IPS-15b (cell line): ENCODE data around the gene SCUBE1.

Experiments used
- H3K27me3 ChIP-seq: one replicate; pipeline ENCODE4 v1.6.1; 2013; ENCODE audit warnings: low read length; ENCODE audit not compliant: control insufficient read depth, insufficient read depth
- H3K36me3 ChIP-seq: one replicate; pipeline ENCODE4 v1.6.1; 2013; ENCODE audit warnings: low read length; ENCODE audit not compliant: control insufficient read depth, insufficient read depth
- H3K4me1 ChIP-seq: one replicate; pipeline ENCODE4 v1.6.1; 2013; ENCODE audit warnings: mild to moderate bottlenecking, low read length; ENCODE audit not compliant: control insufficient read depth, insufficient read depth
- H3K4me3 ChIP-seq: one replicate; pipeline ENCODE4 v1.5.1; 2013; ENCODE audit warnings: low read depth, low read length
- H3K9ac ChIP-seq: one replicate; pipeline ENCODE4 v1.6.1; 2013; ENCODE audit warnings: low read depth, mild to moderate bottlenecking, low read length
- H3K9me3 ChIP-seq: one replicate; pipeline ENCODE4 v1.6.1; 2013; ENCODE audit warnings: mild to moderate bottlenecking, low read length; ENCODE audit not compliant: control insufficient read depth, insufficient read depth

SCUBE1 gene

DNA sequence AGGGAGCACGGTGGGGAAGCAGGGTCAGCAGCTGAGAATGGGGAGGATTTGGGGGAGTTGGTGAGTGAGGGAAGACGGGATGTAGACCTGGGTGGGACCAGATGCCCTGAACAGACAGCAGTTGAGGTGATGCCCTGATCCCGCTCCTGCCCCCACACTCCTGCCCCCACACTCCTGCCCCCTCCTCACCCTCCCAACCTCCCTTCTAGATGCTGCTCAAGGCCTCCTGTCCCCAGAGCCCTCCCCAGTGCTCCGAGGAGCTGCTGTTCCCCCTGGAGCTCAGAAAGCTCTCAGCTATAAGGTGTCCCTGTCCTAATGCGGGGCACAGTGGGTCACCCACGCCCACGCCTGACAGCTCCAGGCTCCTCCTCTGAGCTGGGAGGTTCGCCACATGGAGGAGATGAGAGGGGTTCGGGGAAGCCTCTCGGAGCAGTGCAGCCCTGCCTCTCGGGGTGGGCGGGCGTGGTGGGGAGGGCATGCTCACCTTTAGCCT lies 131.2 kb downstream of the SCUBE1 start:
- no peaks in the 10 kb centered on the region for H3K9me3 ChIP-seq
- H3K4me1 ChIP-seq: no peaks in the 10 kb centered on the region
- no peaks in the 10 kb centered on the region for H3K27me3 ChIP-seq
- H3K9ac ChIP-seq: no peak overlapping the region
- H3K4me3 ChIP-seq: no peak overlapping the region
- no peaks in the 10 kb centered on the region for H3K36me3 ChIP-seq

DNA sequence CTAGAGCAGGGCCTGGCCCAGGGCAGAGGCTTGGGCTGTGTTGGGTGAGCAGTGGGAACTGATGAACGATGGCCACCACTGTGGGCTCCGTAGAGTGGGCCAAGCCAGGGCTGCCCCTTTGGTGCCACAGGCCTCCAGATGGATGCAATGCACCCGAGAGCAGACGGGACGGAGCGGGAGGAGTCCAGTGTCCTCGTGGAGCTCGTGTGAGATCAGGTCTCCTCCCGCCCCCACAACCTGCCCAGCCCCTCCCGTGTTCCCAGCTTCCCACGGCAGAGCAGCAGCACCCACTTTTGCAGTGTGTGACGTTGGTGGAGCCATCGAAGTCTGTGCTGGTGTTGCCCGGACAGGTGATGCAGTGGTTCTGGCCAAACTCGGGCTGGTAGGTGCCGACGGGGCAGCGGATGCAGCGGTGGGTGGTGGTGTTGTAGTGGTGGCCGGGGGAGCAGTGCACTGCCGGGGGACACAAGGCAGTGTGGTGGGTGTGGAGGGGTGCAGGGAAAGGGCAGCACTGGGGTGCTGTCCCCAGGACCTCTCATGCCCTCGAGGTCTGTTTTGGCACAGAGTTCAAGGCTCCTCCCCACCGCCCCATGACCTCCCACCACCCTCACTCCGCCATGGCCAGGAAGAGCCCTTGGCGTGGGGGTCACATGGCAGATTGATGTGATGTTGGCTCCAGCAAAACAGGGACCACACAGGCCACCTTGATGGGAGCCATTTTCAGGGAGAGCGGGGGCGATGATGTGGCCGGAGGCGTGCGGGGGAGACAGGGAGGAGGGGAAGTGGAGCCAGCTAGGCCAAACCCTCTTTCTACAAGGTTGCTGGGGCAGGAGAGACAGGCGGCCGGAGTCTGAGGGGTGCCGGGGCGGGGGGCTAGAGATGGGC lies 132.3 kb downstream of the SCUBE1 start:
- Histone ChIP-seq H3K4me3 (no peak overlapping the region), H3K9ac (no peak overlapping the region), H3K4me1 (no peaks in the 10 kb centered on the region), H3K9me3 (no peaks in the 10 kb centered on the region), H3K27me3 (no peaks in the 10 kb centered on the region), H3K36me3 (no peaks in the 10 kb centered on the region)

DNA sequence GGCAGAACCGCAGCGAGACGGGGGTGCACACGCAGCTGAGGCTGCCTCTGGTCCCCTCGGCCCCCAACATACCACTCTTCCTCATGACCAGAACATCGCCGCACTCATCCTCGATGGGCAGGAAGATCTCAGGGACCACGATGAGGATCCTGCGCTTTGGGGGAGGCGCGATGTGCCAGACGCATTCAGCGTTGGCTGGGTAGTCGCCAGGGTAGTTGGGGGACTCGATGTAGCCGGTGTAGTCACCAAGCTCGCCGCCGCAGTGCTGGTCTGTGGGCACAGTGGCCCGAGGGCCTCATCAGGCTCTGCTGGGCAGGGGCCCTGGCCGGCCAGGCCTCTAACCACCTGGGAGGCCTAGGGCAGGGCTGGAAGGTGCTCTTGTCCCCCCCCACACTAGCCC lies 133.2 kb downstream of the SCUBE1 start:
- Histone ChIP-seq H3K9ac (no peak overlapping the region), H3K4me3 (no peak overlapping the region), H3K27me3 (no peaks in the 10 kb centered on the region), H3K9me3 (no peaks in the 10 kb centered on the region), H3K36me3 (no peaks in the 10 kb centered on the region), H3K4me1 (no peaks in the 10 kb centered on the region)

DNA sequence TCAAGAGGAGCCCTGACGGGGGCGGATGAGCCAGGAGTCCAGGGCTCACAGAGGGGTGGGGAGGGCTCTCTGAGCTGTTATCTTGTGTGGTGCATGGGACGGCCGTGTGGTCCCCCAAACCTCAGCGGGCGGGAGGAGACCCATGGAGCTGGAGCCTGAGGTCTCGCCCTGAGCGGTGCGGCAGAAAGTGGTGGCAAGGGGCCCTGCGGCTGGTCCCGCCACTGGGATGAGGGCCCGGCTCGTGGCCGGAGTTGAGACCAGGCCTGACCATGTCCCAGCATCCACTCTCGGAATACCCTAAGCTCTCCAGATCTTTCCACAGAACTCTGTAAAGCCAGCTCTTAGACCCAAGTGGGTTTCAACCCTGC lies 133.7 kb downstream of the SCUBE1 start:
- Histone ChIP-seq H3K4me3 (no peak overlapping the region), H3K36me3 (no peaks in the 10 kb centered on the region), H3K9me3 (no peaks in the 10 kb centered on the region), H3K4me1 (no peaks in the 10 kb centered on the region), H3K27me3 (no peaks in the 10 kb centered on the region), H3K9ac (no peak overlapping the region)

DNA sequence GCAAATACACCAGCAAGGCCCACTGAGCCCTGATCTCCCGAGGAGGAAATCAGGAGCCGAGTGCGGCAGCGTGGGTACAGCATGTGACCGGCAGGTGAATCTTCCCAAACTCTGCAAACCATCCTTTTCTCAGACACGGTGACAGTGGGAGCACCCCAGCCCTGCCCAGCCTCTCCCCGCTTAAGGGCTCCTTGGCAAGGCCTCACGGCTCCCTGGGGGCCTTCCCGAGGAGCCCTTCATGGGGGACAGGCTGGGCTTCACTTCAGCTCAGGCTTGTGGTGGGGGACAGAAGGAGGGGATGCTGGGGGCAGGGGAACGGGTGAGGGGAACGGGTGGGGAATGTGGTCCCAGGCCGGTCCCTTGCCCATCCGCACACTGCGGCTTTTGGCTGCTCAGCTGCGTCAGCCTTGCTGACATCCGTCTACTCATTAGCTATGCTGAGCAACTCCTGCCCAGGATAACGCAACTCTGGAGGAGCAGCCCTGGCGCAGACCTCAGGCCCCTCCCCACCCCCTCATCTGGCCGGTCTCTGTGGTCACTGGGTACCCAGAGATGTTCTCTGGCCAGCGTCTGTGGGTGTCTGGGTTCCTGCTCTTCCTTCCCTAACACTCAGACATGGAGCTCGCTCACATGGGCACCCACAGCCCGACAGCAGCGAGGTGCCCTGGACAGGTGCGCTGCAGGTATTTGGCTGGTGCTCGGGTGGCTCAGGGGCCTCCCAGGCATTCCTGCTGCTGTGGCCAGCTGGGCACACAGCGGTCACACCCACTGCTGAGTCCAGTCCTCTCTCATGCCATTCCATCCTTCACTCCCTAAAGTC lies 134.3 kb downstream of the SCUBE1 start:
- Histone ChIP-seq H3K4me1 (no peaks in the 10 kb centered on the region), H3K27me3 (no peaks in the 10 kb centered on the region), H3K36me3 (no peaks in the 10 kb centered on the region), H3K9ac (no peak overlapping the region), H3K9me3 (no peaks in the 10 kb centered on the region), H3K4me3 (no peak overlapping the region)

DNA sequence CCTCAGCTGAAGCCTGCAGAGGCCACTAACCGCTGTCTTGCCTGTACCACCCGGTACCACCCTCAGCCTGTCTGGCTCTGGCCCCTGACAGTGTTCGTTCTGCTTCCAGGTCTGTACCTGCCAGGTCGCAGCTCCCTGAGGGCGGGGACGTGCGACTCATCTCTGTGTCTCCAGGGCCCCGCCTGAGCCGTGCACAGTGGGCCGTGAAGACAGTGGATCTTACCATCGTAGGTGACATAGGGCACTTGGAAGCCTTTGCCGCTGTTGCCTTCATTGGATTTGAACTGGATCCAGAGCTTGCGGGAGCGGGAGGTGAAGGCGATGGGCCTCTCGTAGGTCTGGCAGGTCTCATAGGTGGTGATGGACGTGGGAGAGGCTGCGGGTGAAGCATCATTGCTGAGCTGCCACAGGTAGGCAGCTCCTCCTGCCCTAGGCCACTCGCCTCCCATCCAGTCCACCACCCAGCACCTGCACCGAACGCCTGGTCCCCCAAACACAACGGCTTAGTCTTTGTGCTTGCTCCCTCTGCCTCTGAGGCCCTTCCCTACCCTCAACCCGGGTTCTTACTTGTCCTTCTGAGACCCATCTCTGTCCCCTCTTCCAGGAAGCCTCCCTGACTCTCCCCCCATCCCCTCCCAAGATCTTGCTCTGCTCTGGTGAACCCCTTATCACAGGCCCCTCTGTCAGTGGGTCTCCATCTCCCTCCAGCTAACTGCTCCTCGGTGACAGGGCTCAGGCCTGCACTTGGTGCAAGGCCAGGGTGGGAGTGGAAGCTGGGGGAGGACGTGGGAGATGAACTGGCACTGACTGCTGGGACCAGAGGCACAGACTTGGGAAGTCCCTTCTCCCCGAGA lies 135.1 kb downstream of the SCUBE1 start:
- Histone ChIP-seq H3K9me3 (no peaks in the 10 kb centered on the region), H3K27me3 (no peaks in the 10 kb centered on the region), H3K9ac (no peak overlapping the region), H3K4me3 (no peak overlapping the region), H3K4me1 (no peaks in the 10 kb centered on the region), H3K36me3 (no peaks in the 10 kb centered on the region)

DNA sequence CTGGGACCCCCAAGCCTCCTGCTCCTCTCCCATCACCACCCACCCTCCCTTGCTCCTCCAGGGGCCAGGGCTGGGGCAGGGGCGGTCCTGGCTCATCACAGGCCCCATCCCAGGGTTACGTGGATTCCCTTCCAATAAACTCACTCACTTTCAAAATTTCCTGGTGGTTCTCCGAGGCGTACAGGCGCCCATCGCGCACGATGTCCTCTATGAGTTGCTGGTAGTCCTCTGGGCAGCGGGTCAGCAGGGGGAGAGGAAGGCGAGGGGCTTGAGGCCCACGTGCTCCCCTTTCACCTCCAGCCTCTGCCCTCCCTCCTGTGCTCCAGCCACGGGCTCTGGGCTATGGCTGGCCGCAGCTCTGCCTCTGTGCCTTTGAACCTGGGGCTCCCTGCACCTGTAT lies 135.8 kb downstream of the SCUBE1 start:
- no peak overlapping the region for H3K4me3 ChIP-seq
- no peak overlapping the region for H3K9ac ChIP-seq
- no peaks in the 10 kb centered on the region for H3K27me3 ChIP-seq
- H3K4me1 ChIP-seq: peaks cover 2% of the 10 kb centered on the region
- no peaks in the 10 kb centered on the region for H3K36me3 ChIP-seq
- H3K9me3 ChIP-seq: no peaks in the 10 kb centered on the region

DNA sequence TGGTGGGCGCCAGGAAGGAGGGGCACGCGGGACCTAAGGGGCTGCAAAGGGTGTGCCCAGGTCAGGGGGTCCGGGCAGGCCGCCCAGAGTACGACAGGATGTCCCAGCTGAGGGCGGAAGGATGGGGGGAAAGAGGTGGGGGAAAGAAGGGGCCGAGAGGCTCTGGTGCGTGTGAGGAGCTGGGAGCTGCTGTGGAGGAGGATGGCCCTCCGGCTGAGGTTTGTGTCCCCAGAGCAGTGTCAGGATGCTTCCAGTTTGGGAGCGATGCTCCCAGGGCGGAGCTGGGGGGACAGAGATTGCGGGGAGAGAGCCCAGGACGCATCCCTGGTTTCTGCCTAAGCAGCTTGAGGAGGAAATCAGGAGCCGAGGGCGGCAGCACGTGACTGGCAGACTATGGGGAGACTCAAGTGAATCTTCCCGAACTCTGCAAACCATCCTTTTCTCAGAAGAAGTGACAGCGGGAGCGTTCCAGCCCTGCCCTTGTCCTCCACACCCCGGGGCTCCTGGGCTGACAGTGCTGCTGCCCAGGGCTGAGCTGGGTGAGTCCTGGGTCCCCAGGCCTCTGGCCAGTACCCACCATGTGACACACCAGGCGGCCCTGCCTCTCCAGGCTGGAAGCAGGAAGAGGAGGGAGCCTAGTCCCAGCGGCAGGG lies 136.5 kb downstream of the SCUBE1 start:
- Histone ChIP-seq H3K36me3 (no peaks in the 10 kb centered on the region), H3K27me3 (no peaks in the 10 kb centered on the region), H3K9me3 (no peaks in the 10 kb centered on the region), H3K4me1 (peaks cover 2% of the 10 kb centered on the region), H3K9ac (no peak overlapping the region), H3K4me3 (no peak overlapping the region)

DNA sequence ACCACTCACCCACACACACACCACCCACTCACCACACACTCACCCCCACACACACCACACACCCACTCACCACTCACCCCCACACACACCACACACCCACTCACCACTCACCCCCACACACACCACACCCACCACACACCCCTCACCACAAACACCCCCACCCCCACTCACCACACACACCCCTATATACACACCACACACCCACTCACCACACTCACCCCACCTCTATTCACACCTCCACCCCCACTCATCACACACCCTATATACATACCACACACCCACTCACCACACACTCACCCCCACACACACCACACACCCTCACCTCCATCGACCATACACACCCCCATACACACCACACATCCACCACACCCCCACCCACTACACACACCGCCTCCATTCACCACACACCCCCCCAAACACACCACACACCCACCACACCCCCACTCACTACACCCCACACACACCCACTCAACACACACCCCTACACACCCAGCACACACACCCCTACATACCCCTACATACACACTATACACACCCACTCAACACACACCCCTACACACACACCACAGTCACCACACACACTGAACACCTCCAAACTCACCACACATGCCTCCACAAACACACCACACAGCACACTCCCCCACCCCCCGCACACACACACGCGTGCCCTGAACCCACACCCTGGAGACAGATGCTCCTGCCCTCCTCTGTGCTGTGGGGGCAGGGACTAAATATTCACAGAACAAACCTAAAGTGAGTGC lies 137.2 kb downstream of the SCUBE1 start:
- H3K9me3 ChIP-seq: no peaks in the 10 kb centered on the region
- H3K4me3 ChIP-seq: no peak overlapping the region
- no peak overlapping the region for H3K9ac ChIP-seq
- H3K36me3 ChIP-seq: no peaks in the 10 kb centered on the region
- H3K4me1 ChIP-seq: peaks cover 2% of the 10 kb centered on the region
- no peaks in the 10 kb centered on the region for H3K27me3 ChIP-seq

DNA sequence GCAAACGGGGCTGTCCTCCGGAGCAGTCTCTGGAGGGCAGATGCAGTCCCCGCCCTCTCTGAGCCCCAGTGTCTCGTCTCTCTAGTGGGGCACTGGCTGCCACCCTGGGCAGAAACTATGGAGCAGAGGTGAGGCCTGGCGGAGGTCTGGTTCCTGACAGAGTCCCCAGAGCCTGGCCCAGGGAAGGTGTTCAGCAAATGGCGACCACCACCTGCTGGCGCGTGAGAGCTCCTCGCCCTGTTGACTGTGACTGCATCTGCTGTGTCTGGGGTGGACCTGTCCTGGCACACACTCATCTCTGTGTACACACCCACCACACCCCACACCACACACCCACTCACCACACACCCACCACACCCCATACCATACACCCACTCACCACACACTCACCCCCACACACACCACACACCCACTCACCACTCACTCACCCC lies 137.9 kb downstream of the SCUBE1 start:
- Histone ChIP-seq H3K36me3 (no peaks in the 10 kb centered on the region), H3K4me1 (peaks cover 2% of the 10 kb centered on the region), H3K4me3 (no peak overlapping the region), H3K9me3 (no peaks in the 10 kb centered on the region), H3K9ac (no peak overlapping the region), H3K27me3 (no peaks in the 10 kb centered on the region)
